ENCODE measurements around the gene FMN1.
"Not testable (repeated sequence)": the region's sequence is repeated elsewhere in the genome, so short reads cannot be mapped to it uniquely, and the experiment has no call there.

DNA sequence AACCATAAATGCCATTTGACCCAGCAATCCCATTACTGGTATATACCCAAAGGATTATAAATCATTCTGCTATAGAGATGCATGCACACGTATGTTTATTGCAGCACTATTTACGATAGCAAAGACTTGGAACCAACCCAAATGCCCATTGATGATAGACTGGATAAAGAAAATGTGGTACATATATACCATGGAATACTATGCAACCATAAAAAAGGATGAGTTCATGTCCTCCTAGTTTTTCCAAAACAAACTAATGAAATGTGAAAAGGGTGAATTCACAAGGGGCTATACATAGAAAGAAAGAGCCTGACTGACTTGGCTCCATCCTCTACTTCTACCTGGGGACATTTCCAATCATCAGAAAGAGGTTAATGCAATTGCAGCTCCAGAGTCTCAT, 347.8 kb downstream of the FMN1 start:
- TF ChIP-seq EZH2 (IDR thresholded peaks at IDR 0.05; ENCODE audit: insufficient read depth, poor library complexity, severe bottlenecking); EZH2phosphoT487 (IDR thresholded peaks at IDR 0.05; ENCODE audit: insufficient read depth, low read depth): not testable (repeated sequence)
